Activated CD4-positive, CD25-positive, alpha-beta regulatory T cell treated with anti-CD3 and anti-CD28 coated beads, Interleukin-2, amount 50 U/mL, for 24 hours (primary cell): Measurements from ENCODE around the gene KCNN3.

Experiments used
- ATAC-seq, 2 donors: fragments of 150-1000 bp; cut with Tn5 transposase; one replicate each; pipeline ENCODE4 v1.10.0; 2021; ENCODE audit warnings: mild to moderate bottlenecking in 1 of 2, moderate library complexity in 1 of 2

KCNN3 gene

DNA sequence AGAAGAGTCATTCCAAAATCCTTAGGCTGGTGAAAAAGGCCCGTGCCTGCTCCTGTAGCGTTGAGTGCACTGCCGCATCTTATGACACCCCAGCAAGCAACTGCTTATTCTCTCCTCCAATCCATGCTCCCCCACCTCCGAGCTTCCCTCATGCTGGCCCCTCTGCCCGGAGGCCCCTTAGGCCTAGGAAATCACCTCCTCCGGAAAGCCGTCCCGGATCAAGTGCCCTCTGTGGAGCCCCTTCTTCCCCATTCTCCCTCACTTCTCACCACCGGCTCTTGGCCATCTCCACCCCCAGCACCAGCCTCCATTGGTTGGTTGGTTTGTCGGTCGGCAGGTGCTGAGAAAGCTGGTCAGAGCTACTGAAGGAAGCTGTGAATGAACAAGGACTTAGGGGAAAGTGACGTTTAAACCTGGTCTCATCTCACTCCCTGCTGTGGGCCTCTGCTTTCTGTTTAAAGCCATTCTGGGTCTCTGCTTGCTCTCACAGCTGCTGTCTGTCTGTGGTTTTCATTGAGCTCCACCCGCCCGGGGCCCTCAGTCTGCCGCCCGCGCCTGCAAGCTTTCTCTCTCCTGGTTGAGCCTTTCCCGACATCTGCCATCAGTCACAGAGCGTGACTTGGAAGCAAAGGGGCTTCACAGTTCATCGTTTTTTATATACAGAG is 122.2 kb downstream of the KCNN3 start:
- ATAC-seq, result peak; percentile 76 to 78

DNA sequence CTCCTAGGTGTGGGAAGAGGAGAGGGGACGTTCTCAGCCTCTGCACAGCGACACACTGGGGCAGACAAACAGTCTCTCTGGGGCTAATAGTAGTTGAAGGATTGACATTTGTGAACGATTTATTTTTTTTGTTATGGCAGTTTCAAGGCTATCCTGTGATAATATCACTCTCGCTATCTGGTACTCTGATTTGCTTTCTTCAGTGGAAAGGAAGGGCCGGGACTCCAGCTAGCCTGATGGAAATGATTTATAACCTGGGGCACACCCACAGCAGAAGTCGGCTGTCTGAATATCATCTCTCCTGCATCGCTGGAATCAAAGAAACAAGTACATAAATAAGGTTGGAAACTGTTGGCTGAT is 122.7 kb downstream of the KCNN3 start:
- no peak for ATAC-seq

DNA sequence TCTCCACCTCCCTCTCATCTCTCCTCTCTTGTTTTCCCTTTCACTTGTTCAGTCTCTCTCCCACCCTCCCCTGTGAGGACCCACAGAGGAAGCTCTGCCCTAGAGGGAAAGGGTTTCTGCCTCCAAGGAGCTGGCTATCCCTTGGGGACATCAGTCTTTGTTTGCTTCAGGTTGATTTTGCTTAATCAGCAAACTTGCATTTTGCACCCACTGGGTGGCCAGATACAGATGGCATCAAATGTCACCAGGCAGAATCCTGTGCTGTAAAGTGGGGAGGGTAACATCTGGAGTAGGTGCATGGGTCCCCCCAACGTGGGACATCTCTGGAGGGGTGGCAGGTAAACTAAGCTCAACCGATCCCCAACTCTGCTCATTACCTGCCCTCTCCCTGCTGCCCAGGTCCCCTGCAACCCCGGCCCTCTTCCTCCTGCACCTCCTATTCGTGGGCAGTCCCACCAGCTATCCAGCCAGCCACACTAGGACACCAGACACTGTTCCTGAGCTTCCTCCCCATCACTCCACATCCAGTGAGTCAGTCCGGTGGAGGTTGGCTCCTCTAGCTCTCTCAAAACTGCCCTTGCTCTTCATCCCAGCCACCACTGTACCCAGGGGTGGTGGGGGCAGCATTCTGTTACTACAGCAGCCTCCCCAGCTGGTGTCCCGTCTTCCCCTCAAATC is 123.3 kb downstream of the KCNN3 start:
- ATAC-seq, result no peak

DNA sequence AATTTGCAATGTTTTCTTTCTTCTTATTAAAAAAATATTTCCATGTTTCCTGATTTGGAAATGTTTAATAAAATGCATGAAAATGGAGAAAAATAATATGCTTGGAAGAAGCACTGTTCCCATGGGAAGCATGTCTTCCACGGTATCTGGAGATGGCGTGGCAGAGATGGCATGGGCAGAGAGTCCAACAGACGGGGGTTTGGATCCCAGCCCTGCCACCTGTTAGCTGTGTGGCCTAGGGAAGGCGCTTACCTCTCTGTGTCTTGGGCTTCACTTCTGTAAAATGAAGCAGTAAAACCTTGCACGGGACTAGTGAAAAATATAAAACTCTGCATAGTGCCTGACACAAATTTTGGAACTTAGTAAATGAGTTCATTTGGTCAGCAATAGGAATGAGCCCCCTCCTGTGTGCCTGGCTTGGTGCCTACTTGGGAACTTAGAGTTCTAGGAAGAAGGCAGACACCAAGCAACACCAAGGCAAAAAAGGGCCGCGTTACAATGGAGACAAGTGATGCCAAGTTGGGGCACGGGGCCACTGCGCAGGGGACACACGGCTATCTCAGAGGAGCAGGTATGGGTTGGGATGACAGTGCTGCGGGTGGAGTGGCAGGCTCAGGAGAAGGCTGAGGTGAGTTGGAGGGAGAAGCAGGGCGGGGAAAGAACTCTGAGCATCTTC is 124.2 kb downstream of the KCNN3 start:
- no peak for ATAC-seq

DNA sequence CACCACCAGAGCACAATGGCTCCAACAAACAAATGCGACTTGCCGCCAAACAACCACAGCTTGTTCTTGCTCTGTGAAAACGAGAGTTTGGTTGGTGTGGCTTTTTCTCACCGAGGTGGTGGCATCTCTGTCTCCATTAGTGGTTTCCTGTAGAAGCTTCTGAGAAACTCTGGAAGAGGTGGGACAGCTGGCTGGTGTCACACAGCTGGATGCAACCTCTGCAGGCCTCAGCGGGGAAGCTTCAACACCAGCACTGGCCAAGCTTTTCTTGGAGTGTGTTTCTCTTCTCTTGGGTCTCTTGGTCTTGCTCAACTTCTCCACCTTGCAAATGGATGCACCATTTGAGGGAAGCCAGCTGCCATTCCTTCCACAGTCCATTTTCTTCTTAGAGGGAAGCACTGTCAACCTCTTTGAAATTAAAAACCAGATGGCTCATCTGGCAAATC is 124.8 kb downstream of the KCNN3 start:
- ATAC-seq, result no peak

DNA sequence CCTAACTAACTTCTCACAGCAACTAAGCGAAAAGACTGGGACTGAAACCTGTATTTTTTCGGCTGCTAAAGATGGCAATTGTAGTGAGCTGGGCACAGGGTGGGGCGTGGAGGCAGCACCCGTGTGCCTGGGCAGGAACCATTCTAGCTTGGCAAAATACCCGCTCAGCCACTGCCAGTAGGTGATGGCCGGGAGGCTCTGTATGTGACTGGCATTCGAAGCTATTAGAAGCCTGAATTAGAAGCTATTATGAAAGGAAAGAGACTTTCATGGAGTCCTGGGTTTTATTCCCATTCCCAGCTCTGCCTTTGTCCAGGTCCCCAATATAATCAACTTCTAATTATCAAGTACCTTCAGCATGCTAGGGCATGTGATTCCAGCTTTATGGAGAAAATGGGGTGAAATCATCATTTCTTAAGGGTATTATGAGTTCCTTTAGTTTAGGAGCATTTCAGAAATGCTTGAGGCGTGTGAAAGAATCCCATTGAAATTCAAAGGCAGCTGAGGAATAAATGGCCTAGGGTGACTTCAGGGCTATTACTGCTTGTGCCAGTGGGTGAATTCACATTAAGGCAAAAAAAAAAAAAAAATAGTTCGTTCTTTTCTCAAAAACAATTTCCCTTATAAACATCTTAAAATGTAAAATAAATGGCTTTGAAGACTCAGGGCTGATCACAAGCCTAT is 125.6 kb downstream of the KCNN3 start:
- no peak for ATAC-seq

DNA sequence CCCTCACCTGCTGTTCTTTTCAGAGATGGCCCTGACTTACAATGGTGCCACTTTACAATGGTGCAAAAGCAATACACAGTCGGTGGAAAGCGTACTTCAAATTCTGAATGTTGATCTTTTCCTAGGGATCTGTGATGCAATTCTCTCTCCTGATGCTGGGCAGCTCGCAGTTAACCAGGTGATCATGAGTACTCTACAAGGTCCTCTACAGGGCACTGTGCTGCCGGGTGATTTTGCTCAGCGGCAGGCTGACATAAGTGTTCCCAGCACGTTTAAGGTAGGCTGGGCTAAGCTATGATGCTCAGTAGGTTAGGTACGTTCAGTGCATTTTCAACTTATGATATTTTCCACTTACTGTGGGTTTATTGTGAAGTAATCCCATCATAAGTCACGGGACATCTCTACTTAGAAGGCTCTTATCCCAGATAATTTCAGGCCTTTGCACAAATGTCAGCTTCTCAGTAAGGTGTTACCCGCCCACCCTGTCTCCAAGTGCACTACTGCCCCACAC is 126.5 kb downstream of the KCNN3 start:
- no peak for ATAC-seq

DNA sequence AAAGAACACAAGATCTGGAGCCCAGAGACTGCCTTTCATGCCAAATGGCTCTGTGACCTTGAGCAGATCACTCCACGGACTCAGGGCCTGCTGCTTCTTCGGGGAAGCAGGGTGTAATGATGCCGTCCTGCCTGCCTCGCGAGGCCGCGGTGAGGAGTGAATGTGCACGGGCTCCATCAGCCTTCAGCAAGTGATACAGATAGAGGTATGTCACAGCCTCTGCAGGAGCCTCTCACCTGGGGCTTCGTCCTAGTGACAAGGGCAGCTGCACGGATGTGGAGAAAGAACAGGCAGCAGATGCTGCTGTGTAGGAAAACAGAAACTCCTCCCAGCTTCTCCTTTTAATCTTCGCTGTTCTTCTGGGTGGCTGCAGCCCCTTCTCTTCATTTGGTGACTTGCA is 127.5 kb downstream of the KCNN3 start:
- ATAC-seq, result no peak

DNA sequence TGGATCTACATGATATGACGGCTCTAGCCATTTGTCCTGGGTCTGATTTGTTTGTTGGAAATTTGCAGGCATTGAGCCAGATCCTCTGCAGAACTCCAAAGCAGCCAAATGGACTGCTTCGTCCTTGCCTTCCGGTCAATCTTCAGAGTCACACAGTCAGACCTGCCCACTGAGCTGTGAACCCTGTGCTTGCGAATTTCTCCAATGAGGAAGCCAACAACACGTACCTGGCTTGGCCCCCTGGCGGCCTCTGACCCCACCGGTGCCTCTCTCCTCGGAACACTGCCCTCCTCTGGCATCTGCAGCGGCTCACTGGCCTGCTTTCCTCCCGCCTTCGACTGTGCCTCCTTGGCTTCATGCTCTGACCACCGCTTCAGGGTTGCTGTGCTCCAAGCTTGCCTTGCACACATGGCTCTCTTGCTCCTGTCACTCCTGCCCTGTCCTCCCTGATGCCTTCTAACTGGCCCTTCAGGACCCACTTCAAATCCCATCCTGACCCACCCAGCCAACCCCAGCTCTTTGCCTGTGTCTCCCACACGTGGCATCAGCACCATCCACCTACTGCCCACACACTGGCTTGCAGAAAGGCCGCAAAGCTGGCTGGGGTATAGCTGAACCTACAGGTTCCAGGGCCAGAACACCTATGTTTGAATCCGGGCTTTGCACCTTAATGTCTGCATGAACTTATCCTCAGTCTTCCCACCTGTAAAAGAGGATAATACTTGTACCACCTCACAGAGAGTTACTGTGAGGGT is 128.2 kb downstream of the KCNN3 start:
- ATAC-seq, result no peak

DNA sequence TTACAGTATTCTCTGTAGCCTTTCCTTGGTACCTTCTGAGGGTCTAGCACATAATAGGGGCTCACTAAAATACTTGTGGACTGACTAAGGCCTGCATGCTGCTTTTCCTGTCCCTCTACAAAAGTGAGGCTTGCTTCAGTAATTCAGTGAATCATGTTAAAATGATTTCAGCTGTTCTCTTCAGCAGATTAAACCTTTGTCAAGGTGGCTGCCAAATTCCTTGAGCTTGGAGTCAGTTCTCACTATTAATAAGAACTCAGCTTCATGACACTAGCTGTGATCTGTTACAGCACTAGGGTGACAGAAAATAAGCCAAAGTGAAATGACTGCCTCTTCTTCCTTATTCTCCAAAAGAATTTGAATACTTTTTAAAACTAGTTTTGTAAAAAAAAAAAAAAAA is 128.8 kb downstream of the KCNN3 start:
- no peak for ATAC-seq

DNA sequence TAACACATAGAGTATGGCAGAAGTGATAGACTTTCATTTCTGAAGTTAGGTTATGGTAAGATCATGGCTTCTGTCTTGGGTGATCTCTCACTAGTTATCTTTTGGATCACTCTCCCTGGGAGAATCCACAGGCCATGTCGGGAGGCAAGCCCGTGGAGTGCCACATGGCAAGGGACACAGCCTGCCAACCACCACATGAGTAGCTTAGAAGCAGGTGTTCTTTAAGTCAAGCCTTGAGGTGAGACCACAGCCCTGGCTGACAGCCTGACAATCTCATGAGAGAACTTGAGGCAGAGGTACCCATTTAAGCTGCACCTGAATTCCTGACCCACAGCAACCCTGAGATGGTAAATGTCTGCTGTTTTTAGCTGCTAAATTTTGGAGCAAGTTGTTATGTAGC is 130.4 kb downstream of the KCNN3 start:
- no peak for ATAC-seq

DNA sequence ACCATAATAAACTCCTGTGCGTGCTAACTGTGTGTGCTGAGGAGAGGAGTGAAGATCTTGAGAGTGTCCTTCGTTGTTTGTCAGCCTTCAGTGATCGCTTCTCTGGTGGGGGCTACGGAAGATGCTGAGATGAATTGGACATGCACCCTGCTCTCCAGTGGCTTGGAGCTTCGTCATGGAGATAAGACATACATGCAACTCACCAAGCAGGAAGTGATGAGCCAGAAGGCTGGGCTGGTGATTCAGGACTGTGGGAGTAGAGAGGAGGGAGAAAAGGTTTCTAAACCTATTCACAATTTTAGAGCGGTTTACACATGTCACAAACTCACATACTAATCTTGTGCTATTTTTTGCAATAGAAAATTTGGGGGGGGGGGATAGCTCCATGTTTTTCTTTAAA is 133.2 kb downstream of the KCNN3 start:
- peak; percentile 94 to 98 for ATAC-seq

DNA sequence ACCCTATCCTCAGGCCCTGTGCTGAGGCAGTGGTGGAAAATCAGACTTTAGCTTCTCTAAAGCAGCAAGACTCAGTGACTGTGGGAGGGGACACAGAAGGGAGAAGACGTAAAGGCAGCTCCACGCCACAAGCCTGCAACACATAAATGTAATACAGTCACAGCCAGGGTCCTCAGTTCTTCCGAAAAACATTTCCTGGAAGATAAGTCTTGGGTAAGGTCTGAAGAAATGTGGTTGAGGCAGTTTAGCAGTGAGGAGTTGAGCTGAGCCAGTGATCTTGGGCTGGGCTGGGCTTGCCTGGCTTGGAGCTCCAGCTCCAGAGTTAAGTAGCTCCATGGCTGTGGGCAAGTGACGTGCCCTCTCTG is 134.3 kb downstream of the KCNN3 start:
- ATAC-seq, result no peak

DNA sequence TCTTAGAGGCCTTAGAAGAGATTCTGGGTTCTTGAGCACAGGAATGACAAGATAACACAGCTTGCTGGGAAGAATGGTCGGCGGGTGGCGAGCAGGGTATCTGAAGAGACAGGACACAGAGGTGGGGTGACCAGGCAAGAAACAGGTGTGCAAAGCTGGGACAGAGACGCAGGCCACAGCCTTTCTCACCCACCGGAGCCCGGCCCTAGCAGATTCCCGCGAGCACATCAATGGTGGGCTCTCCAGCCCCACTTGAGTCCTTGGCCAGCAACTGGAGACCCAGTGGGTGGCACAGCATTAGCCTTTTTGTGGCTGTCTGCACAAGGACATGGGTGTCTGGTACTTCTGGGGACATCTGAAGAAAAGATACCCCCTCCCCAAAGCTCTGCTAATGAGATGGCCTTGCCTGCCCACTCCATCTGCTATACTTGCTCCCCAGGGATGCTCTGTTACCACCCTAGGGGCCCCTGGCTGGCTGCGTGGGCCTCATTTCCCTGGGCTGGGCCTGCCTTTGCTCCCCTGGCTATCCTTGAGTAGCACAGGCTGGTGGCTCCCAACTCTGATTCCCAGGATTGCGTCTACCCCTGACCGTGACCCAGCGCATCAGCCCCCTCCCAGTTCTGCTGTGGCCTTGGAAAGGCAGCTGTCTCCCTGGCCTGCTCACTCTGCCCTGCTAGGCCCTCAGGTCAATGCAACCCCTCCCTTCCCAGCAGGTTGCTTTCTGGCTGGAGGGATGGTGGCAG is 134.8 kb downstream of the KCNN3 start:
- no peak for ATAC-seq

DNA sequence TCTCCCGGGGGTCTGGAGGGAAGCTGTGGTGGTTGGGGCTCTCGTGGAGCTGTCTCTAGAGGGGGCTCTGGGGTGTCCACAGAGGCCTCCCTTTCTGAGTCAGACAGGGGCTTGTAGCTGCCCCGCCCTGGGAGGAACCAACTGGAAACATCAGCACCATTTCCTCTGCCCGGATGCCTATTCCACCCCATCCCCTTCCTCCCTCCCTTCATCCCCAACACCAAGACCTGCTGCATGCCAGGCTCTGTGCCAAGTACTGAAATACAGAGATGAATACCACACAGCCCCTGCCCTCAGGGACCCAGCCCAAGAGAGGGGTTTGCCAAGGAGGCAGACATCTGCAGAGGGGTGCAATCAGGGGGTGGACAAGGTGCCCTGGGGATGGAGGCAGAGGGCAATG is 136.5 kb downstream of the KCNN3 start:
- ATAC-seq, result no peak

DNA sequence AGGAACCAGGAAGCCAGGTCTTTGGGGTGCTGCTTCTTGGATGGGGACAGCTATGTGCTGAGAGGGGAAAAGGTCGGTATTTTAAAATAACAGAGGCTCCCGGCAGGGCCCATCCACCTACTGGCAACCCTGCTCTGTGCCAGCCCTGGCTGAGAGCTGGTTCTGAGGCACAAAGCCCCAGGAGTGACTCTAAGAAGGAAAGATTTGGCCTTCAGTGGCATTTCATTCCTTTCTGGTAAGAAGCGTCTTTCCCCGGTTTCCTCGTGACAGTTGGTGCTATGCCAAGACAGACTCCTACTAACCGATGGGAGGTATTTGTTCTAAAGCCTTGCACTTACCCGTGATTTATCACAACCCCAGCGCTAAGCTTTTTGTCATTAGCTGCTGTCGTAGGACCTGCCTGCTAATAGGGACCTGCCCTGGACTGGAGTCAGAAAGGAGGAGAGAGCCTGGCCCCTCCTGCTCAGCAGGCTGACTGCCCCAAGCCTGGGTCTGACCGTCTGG is 139.0 kb downstream of the KCNN3 start:
- no peak for ATAC-seq

DNA sequence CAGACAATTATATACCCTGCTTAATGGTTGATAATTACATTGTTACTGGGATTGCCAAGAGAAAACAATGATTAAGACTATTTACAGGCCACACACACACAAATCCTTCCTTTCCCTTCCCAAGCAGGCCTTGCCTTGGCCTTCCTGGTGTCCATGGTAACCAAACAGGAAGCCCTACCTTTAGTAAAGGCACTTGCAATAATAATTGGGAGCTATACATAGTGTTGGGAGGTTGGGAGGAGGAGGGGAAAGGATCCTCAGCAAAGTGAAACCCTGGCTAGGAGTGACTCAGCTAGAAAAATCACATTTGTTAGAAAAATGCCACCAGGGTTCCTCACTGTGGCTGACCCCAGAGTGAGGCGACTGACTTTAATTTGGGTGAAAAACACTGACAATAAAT is 139.8 kb downstream of the KCNN3 start:
- peak in 1 of 2 donors; percentile 33 for ATAC-seq

DNA sequence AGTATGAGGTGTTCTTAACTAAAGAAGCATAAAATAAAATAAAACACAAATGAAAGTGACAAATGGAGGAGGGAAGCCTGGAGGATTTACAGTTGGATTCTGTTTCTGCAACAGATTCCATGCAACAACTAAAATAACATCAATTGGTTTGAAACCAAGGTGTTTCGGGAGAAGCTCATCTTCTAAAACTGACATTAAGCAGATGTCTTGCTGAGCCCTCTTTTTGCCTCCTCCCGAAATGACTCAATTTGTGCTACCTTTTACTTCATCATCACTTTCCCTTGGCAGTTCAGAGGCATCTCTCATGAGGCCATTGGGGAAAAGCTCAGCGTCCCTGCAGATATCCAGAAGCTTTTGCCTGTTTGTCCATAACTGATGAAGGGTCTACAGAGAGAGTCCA is 140.5 kb downstream of the KCNN3 start:
- no peak for ATAC-seq

DNA sequence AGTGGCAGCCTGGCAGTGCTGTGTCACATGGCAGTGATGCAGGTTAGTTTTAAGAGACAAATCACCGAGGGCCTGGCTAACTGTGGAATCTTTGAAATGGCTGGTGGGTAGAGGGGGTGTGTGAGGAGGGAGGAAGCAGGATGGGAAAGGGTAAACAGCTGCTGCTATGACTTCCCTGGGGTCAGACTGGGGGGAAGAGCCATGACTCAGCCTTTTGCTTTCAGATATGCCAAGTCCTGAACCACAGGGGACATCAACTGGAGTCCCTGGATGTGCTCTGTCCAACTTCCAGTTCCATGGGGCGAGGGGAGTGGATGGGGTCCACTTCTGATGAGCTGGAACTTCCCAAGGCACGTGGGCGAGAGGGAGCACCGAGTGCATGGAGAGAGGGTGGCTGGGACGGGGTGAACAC is 141.0 kb downstream of the KCNN3 start:
- no peak for ATAC-seq

DNA sequence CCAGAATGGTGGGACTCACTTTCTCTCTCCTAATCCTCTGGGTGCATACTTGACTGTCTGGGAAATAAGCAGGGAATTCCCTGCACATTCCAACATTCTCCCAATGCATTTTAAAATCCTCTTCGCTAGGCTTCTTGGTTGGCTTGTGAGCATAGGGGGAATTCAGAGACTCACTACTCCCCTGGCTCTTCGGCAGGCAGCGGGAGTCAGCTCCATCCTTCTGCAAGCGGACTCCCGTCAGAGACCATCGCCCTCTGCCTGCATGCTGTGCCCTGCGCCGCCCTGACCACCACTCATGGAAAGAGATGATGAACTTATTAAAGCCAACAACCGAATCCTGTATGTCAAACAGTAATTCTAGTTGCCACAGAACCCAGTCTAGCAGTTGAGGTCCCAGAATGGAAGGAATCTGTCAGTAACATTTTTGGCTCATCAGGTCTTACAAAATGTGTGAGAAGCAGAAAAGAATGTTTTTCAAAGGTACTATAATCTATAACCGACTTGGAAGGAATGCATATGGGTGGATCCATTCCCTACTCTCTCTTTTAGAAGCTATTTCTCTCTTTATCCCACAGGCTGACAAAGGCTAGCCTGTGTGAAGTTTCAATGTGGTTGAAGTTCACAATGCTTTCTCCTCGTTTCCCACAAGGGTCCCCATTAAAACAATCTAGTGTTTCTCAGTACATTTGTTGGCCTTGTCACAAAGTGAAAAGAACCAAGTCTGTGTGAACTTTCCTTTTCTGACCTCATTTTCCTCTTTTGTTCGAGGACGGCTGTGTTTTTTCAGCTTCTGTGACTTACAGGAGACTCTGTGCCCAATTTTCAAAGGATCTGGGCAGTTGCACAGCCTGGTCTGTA is 143.0 kb downstream of the KCNN3 start:
- no peak for ATAC-seq

DNA sequence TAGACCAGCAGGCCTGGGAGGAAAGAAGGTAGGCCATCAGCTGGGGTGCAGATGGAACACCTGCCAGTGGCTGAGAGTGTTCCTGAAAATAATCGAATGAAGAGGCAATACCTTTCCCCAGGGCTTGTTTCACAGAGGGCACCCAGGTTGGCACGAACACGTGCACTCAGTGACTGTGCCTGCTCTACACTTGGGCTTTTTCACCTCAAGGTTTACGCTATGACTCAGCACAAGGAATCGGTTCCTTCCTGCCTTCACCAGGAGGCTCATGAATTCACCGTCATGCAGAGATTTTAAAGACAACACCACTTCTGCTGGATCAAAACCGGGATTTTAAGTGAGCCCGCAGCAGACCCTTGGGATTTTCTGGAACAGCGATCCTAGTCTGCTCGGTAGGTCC is 143.6 kb downstream of the KCNN3 start:
- ATAC-seq, result peak; percentile 68 to 71
